Endothelial cell of umbilical vein (primary cell): ENCODE data around the gene ATP2A2. TPM values are rescaled to one million over a fixed set of nuclear protein-coding genes. Genes with fewer than 3 reads are reported as not detected.

Experiments used
- BruUV-seq: library from RNA; stranded (reverse); fragments of 400-500 nt; replicated peaks from 2 replicates; lab custom pipeline; 2021; lab: Mats Ljungman, UMichigan
- CTCF ChIA-PET: fragments of 300-600, 350-600 bp; sonication (Branson Sonifier 250); formaldehyde crosslinking; loops from one replicate; lab custom pipeline; 2021; ENCODE audit warnings: antibody characterized with exemption, inconsistent platforms; lab: Charles Lee
- POLR2A ChIA-PET: fragments of 300-600, 350-600 bp; sonication (Branson Sonifier 250); formaldehyde crosslinking; loops from one replicate; lab custom pipeline; 2021; ENCODE audit warnings: antibody characterized with exemption, inconsistent platforms; lab: Charles Lee
- DNase-seq: peaks from one replicate; pipeline ENCODE4 v3.0.0-alpha.2; 2011; ENCODE audit warnings: low read depth, low spot score
- FAIRE-seq: peaks from 2 replicates; lab custom pipeline; 2011; peaks lifted over from hg19 to GRCh38; lab: Jason Lieb, UNC
- H2AFZ ChIP-seq: 2 replicates; pipeline ENCODE4 v1.6.0; 2012; ENCODE audit warnings: low read depth, low read length, control low read depth, inconsistent platforms
- H3K27ac ChIP-seq: 2 replicates; pipeline ENCODE4 v1.5.1; 2011; ENCODE audit warnings: low read depth, mild to moderate bottlenecking, control low read depth, low read length, moderate library complexity; ENCODE audit not compliant: insufficient read depth
- H3K27me3 ChIP-seq, 2 experiments: 2 replicates each; pipeline versions ENCODE4 v1.6.0 to v1.6.1; 2011; ENCODE audit warnings: low read length in 2 of 2, mixed read lengths in 1 of 2; ENCODE audit not compliant: control insufficient read depth in 2 of 2, insufficient read depth in 2 of 2
- H3K36me3 ChIP-seq, 2 experiments: 2 replicates in 1 of 2; 3 replicates in 1 of 2; pipeline ENCODE4 v1.5.1; 2011; ENCODE audit warnings: low read length in 2 of 2, mild to moderate bottlenecking in 1 of 2, moderate library complexity in 1 of 2; ENCODE audit not compliant: control insufficient read depth in 2 of 2, insufficient read depth in 2 of 2; ENCODE audit errors: extremely low read depth in 1 of 2
- H3K4me1 ChIP-seq: 3 replicates; pipeline ENCODE4 v1.5.1; 2011; ENCODE audit warnings: mild to moderate bottlenecking, low read length; ENCODE audit not compliant: control insufficient read depth, insufficient read depth; ENCODE audit errors: extremely low read depth
- H3K4me2 ChIP-seq: 2 replicates; pipeline ENCODE4 v1.6.1; 2011; ENCODE audit warnings: low read length, control low read depth, mixed read lengths; ENCODE audit not compliant: insufficient read depth
- H3K4me3 ChIP-seq, 3 experiments: fragments of 200-600 bp in 1 of 3; sonication (generic), shearing (Covaris generic) in 1 of 3; replicated peaks in 1 of 3; 2 replicates each; pipeline ENCODE4 v1.5.1; 2011 to 2016; ENCODE audit warnings: control low read depth in 3 of 3, low read length in 3 of 3, mild to moderate bottlenecking in 2 of 3, inconsistent platforms in 1 of 3, low read depth in 1 of 3, moderate library complexity in 1 of 3; ENCODE audit not compliant: insufficient read depth in 1 of 3
- H3K79me2 ChIP-seq: 2 replicates; pipeline ENCODE4 v1.6.0; 2012; ENCODE audit warnings: low read length, inconsistent platforms; ENCODE audit not compliant: control insufficient read depth, insufficient read depth
- H3K9ac ChIP-seq: replicated peaks from 2 replicates; pipeline ENCODE3; 2011; ENCODE audit warnings: low read length, control low read depth; ENCODE audit not compliant: insufficient read depth; ENCODE audit errors: extremely low read depth
- H3K9me1 ChIP-seq: replicated peaks from 3 replicates; pipeline ENCODE4 v1.6.0; 2011; ENCODE audit warnings: mild to moderate bottlenecking, low read length; ENCODE audit not compliant: control insufficient read depth, insufficient read depth; ENCODE audit errors: extremely low read depth
- H3K9me3 ChIP-seq: replicated peaks from 2 replicates; pipeline ENCODE4 v1.5.1; 2012; ENCODE audit warnings: low read length, inconsistent platforms; ENCODE audit not compliant: control insufficient read depth, insufficient read depth
- H4K20me1 ChIP-seq: replicated peaks from 2 replicates; pipeline ENCODE3; 2011; ENCODE audit warnings: mild to moderate bottlenecking, low read length; ENCODE audit not compliant: control insufficient read depth, insufficient read depth; ENCODE audit errors: extremely low read depth
- EZH2 ChIP-seq: IDR thresholded peaks from 2 replicates; pipeline ENCODE4 v1.6.1; 2012; ENCODE audit warnings: borderline replicate concordance, low read depth, mild to moderate bottlenecking, moderate library complexity, low read length, inconsistent platforms; ENCODE audit not compliant: severe bottlenecking
- FOS ChIP-seq: IDR thresholded peaks from 2 replicates; pipeline ENCODE4 v1.6.1; 2011; ENCODE audit warnings: mild to moderate bottlenecking, low read length, moderate library complexity, borderline replicate concordance; ENCODE audit not compliant: insufficient read depth
- GATA2 ChIP-seq: IDR thresholded peaks from 2 replicates; pipeline ENCODE4 v1.7.0; 2011; ENCODE audit warnings: low read depth, mild to moderate bottlenecking, moderate library complexity, mixed read lengths, low read length; ENCODE audit not compliant: insufficient read length, insufficient read depth
- JUN ChIP-seq: IDR thresholded peaks from 2 replicates; pipeline ENCODE4 v1.6.1; 2011; ENCODE audit warnings: borderline replicate concordance, low read depth; ENCODE audit not compliant: insufficient read length, insufficient read depth
- MYC ChIP-seq: IDR thresholded peaks from one replicate; pipeline ENCODE4 v1.6.1; 2011; ENCODE audit warnings: mild to moderate bottlenecking, low read depth, low read length
- POLR2A ChIP-seq: IDR thresholded peaks from 2 replicates; pipeline ENCODE4 v1.6.1; 2012; ENCODE audit warnings: low read depth, mild to moderate bottlenecking, control low read depth, low read length
- POLR2AphosphoS5 ChIP-seq: IDR thresholded peaks from 2 replicates; pipeline ENCODE4 v1.6.1; 2012; ENCODE audit warnings: low read depth, mild to moderate bottlenecking, control low read depth, low read length, moderate library complexity; ENCODE audit not compliant: insufficient read depth
- dilution Hi-C: fragments of 300-500 bp; cut with MboI; formaldehyde crosslinking; loops from one replicate; pipeline ENCODE4 v1.15.0; 2019; ENCODE audit warnings: low sequenced_read_pairs; ENCODE audit not compliant: extremely low pct_ligation_motif_present
- intact Hi-C: fragments of 100-400 bp; cut with micrococcal nuclease; formaldehyde crosslinking; loops from one replicate; pipeline ENCODE4 v1.10.0; 2022
- polyA plus RNA-seq, 4 experiments: library from polyadenylated mRNA; depleted of rRNA in 3 of 4; stranded (reverse) in 3 of 4; unstranded in 1 of 4; fragments of >200 nt; gene quantifications; 2 replicates each; pipeline versions ENCODE4 v1.2.1 to v1.2.3, GENCODE V29; 2011 to 2012; ENCODE audit warnings: missing spikeins in 1 of 4
- total RNA-seq: library from RNA; stranded (reverse); gene quantifications from 2 replicates; pipeline ENCODE4 v1.2.3, GENCODE V29; 2021
- TF ChIP-seq, protein P1 (sequence below): IDR thresholded peaks from 2 replicates; pipeline ENCODE4 v1.6.1; 2011; ENCODE audit not compliant: insufficient read depth, insufficient read length
- TF ChIP-seq, protein P2 (sequence below), 2 donors: IDR thresholded peaks; 1 replicate in 1 of 2; 2 replicates in 1 of 2; pipeline ENCODE4 v1.5.1; 2011; ENCODE audit warnings: low read length in 2 of 2, mild to moderate bottlenecking in 2 of 2, moderate library complexity in 2 of 2, control low read depth in 1 of 2, inconsistent platforms in 1 of 2, low read depth in 1 of 2; ENCODE audit not compliant: insufficient read depth in 1 of 2; ENCODE audit errors: extremely low read depth in 1 of 2

ATP2A2 gene
- total and polyA plus RNA-seq, 2 donors (not counting 3 experiments of a cell fraction or from before 2014, with no cell fraction given), result 102 to 239 TPM

DNA sequence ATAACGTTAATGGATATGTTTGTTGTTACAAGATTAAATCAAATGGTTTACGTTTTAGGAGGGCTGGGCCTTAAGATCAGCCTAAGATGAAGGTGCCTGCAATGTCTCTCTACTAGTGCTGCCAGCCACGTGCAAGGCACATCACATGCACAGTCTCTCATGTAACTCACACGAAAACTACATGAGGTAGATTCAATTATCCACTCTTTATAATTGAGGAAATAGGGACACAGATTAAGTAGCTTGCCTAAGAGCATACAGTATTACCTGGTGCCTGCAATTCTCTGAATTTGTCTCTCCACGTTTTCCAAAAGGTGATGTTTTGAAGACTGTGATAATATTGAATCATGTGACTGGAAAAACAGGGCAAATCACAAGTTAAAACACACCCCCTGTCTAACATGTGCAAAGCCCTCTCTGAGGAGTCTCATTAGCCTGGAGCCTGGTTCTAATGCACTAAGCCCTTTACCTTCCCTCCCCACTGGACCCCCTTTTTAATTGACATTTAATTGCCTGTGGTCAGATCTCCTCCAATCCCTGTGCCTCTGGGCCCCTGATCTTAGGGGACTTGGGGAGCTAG lies 14.6 kb upstream of the ATP2A2 start:
- Histone ChIP-seq H3K9ac (no peak overlapping the region), H3K4me3 (no peak overlapping the region), H3K79me2 (no peaks in the 10 kb centered on the region), H3K9me1 (no peaks in the 10 kb centered on the region), H4K20me1 (no peaks in the 10 kb centered on the region), H2AFZ (no peak overlapping the region), H3K36me3 (no peaks in the 10 kb centered on the region), H3K4me1 (peaks cover 11% of the 10 kb centered on the region), H3K27me3 (no peaks in the 10 kb centered on the region), H3K4me2 (no peak overlapping the region), H3K9me3 (no peaks in the 10 kb centered on the region), H3K27ac (no peak overlapping the region)
- intact Hi-C loops, result no loop called here
- BruUV-seq, result no TSS peak
- FAIRE-seq (no peak), DNase-seq (no peak)
- TF ChIP-seq, protein P1, sequence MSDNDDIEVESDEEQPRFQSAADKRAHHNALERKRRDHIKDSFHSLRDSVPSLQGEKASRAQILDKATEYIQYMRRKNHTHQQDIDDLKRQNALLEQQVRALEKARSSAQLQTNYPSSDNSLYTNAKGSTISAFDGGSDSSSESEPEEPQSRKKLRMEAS, result no peak
- no peak for TF ChIP-seq EZH2
- no peak for TF ChIP-seq GATA2
- TF ChIP-seq, protein P2, sequence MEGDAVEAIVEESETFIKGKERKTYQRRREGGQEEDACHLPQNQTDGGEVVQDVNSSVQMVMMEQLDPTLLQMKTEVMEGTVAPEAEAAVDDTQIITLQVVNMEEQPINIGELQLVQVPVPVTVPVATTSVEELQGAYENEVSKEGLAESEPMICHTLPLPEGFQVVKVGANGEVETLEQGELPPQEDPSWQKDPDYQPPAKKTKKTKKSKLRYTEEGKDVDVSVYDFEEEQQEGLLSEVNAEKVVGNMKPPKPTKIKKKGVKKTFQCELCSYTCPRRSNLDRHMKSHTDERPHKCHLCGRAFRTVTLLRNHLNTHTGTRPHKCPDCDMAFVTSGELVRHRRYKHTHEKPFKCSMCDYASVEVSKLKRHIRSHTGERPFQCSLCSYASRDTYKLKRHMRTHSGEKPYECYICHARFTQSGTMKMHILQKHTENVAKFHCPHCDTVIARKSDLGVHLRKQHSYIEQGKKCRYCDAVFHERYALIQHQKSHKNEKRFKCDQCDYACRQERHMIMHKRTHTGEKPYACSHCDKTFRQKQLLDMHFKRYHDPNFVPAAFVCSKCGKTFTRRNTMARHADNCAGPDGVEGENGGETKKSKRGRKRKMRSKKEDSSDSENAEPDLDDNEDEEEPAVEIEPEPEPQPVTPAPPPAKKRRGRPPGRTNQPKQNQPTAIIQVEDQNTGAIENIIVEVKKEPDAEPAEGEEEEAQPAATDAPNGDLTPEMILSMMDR (IDR thresholded peaks at IDR 0.05; ENCODE audit: extremely low read depth in 1 of 2, insufficient read depth in 1 of 2, low read depth in 1 of 2, low read length in 2 of 2), result no peak
- no peak for TF ChIP-seq JUN
- no peak for TF ChIP-seq POLR2A
- no peak for TF ChIP-seq FOS
- TF ChIP-seq MYC, result no peak
- TF ChIP-seq POLR2AphosphoS5, result no peak
- ChIA-PET CTCF (interaction anchor here (1.0 to 1.5 kb wide), 2 partner anchors 17 to 88 kb away, joined by 3 to 4 read pairs; no protein-coding TSS in a partner anchor), POLR2A (no interaction called here)
- dilution Hi-C loops, result no loop called here
